HEK293 (cell line): ENCODE measurements around the gene MAN1C1.

ENCODE experiments used
- ZBTB8A ChIP-seq: fragments of 450-650 bp; formaldehyde crosslinking; IDR thresholded peaks from 2 replicates; pipeline ENCODE4 v1.5.1; 2016; ENCODE audit warnings: missing biosample characterization, missing genetic modification characterization
- ZNF239 ChIP-seq: fragments of 450-650 bp; formaldehyde crosslinking; IDR thresholded peaks from 2 replicates; pipeline ENCODE4 v1.5.1; 2016; ENCODE audit warnings: missing biosample characterization, missing genetic modification characterization
- ZNF311 ChIP-seq: fragments of 450-650 bp; formaldehyde crosslinking; IDR thresholded peaks from 2 replicates; pipeline ENCODE4 v1.5.1; 2017; ENCODE audit warnings: missing biosample characterization, missing genetic modification characterization, borderline replicate concordance
- ZNF654 ChIP-seq: fragments of 450-650 bp; formaldehyde crosslinking; IDR thresholded peaks from 2 replicates; pipeline ENCODE4 v1.5.1; 2016; ENCODE audit warnings: low read depth, missing biosample characterization, missing genetic modification characterization
- ZNF677 ChIP-seq: fragments of 450-650 bp; IDR thresholded peaks from 2 replicates; pipeline ENCODE4 v1.5.0; 2018; ENCODE audit warnings: missing biosample characterization, mild to moderate bottlenecking, missing genetic modification characterization, moderate library complexity
- TF ChIP-seq, protein P1 (sequence below): fragments of 450-650 bp; formaldehyde crosslinking; IDR thresholded peaks from 2 replicates; pipeline ENCODE4 v1.5.1; 2016; ENCODE audit warnings: missing biosample characterization, missing genetic modification characterization
- TF ChIP-seq, protein P2 (sequence below): fragments of 450-650 bp; formaldehyde crosslinking; IDR thresholded peaks from 2 replicates; pipeline ENCODE4 v1.5.1; 2016; ENCODE audit warnings: missing biosample characterization, missing genetic modification characterization

DNA sequence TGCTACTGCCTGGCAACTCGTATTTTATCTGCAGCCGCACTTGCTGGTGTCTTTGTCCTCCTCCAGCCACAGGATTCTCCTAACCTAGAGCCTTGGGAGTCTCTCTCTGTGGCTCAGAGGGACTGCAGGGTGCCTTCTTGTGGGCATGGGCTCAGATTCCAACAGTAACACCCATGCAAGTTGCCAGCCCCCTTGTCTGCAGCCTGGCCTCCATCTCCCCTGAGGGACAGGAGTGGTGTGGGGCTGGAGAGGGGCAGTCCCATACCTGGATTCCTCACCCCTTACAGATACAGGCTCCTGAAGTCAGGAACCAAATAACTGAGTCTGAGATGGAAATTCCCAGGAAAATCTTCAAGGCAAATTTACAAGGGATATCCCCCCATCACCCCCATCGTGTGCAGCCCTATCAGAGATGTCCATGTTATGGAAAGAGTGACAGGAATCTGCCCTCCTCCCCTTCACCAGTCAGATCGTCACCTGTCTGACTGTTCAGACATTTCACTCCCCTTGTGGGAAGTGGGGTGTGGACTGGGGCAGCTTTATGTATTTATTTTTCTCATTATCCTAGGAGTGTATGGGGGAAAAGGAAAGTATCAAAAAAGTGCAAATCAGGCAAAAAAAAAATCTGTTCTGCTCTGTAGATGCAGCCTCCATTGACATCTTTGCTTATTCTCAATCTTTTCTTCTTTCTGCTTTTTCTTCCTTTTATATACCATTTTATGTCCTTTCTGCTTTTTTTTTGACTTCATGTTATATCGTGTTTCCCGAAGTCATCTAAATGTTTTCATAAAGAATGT lies 70.8 kb downstream of the MAN1C1 start:
- no peak for TF ChIP-seq ZNF239 (tag by site-specific recombination)
- no peak for TF ChIP-seq ZNF677 (tag by site-specific recombination)
- TF ChIP-seq, protein P1, sequence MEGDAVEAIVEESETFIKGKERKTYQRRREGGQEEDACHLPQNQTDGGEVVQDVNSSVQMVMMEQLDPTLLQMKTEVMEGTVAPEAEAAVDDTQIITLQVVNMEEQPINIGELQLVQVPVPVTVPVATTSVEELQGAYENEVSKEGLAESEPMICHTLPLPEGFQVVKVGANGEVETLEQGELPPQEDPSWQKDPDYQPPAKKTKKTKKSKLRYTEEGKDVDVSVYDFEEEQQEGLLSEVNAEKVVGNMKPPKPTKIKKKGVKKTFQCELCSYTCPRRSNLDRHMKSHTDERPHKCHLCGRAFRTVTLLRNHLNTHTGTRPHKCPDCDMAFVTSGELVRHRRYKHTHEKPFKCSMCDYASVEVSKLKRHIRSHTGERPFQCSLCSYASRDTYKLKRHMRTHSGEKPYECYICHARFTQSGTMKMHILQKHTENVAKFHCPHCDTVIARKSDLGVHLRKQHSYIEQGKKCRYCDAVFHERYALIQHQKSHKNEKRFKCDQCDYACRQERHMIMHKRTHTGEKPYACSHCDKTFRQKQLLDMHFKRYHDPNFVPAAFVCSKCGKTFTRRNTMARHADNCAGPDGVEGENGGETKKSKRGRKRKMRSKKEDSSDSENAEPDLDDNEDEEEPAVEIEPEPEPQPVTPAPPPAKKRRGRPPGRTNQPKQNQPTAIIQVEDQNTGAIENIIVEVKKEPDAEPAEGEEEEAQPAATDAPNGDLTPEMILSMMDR, result no peak
- no peak for TF ChIP-seq ZNF311
- TF ChIP-seq, protein P2, sequence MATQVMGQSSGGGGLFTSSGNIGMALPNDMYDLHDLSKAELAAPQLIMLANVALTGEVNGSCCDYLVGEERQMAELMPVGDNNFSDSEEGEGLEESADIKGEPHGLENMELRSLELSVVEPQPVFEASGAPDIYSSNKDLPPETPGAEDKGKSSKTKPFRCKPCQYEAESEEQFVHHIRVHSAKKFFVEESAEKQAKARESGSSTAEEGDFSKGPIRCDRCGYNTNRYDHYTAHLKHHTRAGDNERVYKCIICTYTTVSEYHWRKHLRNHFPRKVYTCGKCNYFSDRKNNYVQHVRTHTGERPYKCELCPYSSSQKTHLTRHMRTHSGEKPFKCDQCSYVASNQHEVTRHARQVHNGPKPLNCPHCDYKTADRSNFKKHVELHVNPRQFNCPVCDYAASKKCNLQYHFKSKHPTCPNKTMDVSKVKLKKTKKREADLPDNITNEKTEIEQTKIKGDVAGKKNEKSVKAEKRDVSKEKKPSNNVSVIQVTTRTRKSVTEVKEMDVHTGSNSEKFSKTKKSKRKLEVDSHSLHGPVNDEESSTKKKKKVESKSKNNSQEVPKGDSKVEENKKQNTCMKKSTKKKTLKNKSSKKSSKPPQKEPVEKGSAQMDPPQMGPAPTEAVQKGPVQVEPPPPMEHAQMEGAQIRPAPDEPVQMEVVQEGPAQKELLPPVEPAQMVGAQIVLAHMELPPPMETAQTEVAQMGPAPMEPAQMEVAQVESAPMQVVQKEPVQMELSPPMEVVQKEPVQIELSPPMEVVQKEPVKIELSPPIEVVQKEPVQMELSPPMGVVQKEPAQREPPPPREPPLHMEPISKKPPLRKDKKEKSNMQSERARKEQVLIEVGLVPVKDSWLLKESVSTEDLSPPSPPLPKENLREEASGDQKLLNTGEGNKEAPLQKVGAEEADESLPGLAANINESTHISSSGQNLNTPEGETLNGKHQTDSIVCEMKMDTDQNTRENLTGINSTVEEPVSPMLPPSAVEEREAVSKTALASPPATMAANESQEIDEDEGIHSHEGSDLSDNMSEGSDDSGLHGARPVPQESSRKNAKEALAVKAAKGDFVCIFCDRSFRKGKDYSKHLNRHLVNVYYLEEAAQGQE, result no peak
- no peak for TF ChIP-seq ZNF654 (tag by site-specific recombination)
- no peak for TF ChIP-seq ZBTB8A (tag by site-specific recombination)
